Stimulated activated CD4-positive, alpha-beta T cell treated with anti-CD3 and anti-CD28 coated beads, Interleukin-2, amount 100 ng/mL, for 48 hours (primary cell): ENCODE results near the gene CD160.
"Not testable (repeated sequence)": the region's sequence is repeated elsewhere in the genome, so short reads cannot be mapped to it uniquely, and the experiment has no call there.

Experiments
- DNase-seq, 2 donors: peaks; one replicate each; pipeline ENCODE4 v3.0.0-alpha.2; 2020

CD160 gene

GRCh38 chr1:145759721-145760120, 40.4 kb downstream of the CD160 start:
- no peak for DNase-seq

DNA sequence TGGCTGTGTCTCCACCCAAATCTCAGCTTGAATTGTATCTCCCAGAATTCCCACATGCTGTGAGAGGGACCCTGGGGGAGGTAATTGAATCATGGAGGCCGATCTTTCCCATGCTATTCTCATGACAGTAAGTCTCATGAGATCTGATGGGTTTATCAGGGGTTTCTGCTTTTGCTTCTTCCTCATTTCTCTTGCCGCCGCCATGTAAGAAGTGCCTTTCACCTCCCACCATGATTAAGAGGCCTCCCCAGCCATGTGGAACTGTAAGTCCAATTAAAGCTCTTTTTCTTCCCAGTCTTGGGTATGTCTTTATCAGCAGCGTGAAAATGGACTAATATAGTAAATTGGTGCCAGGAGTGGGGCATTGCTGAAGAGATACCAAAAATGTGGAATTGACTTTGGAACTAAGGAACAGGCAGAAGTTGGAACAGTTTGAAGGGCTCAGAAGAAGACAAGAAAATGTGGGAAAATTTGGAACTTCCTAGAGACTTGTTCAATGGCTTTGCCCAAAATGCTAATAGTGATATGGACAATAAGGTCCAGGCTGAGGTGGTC, 41.2 kb downstream of the CD160 start:
- not testable (repeated sequence) for DNase-seq

GRCh38 chr1:145761498-145761897, 42.2 kb downstream of the CD160 start:
- not testable (repeated sequence) for DNase-seq

DNA sequence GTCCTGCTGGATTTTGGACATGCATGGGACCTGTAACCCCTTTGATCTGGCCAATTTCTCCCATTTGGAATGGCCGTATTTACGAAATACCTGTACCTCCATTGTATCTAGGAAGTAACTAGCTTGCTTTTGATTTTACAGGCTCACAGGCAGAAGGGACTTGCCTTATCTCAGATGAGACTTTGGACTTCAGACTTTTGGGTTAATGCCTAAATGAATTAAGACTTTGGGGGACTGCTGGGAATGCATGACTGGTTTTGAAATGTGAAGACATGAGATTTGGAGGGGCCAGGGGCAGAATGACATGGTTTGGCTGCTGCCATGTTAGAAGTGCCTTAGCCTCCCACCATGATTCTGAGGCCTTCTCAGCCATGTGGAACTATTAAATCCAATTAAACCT, 42.7 kb downstream of the CD160 start:
- not testable (repeated sequence) for DNase-seq

DNA sequence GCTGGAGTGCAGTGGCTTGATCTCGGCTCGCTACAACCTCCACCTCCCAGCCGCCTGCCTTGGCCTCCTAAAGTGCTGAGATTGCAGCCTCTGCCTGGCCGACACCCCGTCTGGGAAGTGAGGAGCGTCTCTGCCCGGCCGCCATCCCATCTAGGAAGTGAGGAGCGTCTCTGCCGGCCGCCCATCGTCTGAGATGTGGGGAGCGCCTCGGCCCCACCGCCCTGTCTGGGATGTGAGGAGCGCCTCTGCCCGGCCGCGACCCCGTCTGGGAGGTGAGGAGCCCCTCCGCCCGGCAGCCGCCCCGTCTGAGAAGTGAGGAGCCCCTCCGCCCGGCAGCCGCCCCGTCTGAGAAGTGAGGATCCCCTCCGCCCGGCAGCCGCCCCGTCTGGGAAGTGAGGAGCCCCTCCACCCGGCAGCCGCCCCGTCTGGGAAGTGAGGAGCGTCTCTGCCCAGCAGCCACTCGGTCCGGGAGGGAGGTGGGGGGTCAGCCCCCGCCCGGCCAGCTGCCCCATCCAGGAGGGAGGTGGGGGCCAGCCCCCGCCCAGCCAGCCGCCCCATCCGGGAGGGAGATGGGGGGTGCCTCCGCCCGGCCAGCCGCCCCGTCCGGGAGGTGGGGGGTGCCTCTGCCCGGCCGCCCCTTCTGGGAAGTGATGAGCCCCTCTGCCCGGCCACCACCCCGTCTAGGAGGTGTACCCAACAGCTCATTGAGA, 45.1 kb downstream of the CD160 start:
- not testable (repeated sequence) for DNase-seq

GRCh38 chr1:145765127-145765526, 45.8 kb downstream of the CD160 start:
- DNase-seq: not testable (repeated sequence)

DNA sequence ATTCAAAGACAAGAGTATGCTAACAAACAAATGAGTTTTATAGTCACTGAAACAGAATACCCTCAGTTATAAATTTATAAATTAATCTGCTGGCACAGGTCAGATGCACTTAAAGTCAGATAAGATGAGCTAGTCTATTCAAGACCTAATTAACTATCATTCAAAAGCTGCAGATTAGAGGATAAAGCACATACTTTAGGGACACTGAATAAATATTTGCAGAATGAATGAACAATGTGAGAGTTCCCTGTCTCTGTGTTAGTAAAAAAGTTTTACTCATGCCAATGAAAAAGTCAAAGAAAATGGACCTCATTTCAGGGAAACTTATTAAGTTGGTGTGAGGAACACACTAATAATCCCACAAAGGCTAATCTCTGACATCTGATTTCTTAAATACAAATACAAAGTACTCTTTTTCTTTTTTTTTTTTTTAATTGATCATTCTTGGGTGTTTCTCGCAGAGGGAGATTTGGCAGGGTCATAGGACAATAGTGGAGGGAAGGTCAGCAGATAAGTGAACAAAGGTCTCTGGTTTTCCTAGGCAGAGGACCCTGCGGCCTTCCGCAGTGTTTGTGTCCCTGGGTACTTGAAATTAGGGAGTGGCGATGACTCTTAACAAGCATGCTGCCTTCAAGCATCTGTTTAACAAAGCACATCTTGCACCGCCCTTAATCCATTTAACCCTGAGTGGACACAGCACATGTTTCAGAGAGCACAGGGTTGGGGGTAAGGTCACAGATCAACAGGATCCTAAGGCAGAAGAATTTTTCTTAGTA, 46.5 kb downstream of the CD160 start:
- not testable (repeated sequence) for DNase-seq

DNA sequence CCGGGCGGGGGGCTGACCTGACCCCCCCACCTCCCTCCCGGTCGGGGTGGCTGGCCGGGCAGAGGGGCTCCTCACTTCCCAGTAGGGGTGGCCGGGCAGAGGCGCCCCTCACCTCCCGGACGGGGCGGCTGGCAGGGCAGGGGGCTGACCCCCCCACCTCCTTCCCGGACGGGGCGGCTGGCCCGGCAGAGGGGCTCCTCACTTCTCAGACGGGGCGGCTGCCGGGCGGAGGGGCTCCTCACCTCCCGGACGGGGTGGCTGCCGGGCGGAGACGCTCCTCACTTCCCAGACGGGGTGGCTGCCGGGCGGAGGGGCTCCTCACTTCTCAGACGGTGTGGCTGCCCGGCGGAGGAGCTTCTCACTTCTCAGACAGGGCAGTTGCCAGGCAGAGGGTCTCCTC, 47.6 kb downstream of the CD160 start:
- not testable (repeated sequence) for DNase-seq

DNA sequence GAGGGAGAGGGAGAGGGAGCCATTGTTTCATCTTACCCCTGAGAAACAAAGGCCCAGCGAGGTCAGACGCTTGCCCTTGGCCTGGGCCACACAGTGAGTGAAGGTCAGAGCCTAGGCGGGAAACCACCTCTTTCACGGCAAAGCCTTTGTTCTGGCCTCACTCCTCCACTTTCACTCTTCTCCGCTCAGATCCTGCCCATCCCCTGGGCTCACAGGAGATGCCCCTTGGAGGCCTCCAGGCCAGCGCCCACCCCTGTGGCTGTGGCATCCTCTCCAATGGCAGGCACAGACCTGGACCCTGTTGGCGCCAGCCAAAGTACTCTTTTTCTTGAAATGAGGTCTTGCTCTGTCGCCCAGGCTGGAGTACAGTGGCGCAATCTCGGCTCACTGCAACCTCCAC, 48.7 kb downstream of the CD160 start:
- not testable (repeated sequence) for DNase-seq

GRCh38 chr1:145771056-145771455, 51.8 kb downstream of the CD160 start:
- no peak for DNase-seq

DNA sequence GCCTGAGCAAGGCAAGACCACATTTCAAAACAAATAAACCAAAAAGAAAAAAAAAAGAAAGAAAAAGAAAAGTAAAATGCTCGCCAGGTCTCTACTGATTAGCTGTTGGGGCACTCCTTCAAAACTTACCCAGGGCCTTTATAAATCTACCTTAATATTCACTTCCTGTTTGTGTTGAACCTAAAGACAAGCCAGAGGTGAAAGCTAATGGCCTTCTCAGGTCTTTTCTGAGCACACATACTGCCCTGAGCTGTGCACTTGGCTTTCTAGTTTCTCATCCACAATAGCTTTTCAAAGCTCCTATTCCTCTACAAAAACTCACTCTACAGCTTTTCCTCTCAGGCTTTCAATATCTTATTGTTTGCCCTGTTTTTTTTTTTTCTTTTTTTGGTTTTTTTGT, 54.1 kb downstream of the CD160 start:
- DNase-seq: no peak

DNA sequence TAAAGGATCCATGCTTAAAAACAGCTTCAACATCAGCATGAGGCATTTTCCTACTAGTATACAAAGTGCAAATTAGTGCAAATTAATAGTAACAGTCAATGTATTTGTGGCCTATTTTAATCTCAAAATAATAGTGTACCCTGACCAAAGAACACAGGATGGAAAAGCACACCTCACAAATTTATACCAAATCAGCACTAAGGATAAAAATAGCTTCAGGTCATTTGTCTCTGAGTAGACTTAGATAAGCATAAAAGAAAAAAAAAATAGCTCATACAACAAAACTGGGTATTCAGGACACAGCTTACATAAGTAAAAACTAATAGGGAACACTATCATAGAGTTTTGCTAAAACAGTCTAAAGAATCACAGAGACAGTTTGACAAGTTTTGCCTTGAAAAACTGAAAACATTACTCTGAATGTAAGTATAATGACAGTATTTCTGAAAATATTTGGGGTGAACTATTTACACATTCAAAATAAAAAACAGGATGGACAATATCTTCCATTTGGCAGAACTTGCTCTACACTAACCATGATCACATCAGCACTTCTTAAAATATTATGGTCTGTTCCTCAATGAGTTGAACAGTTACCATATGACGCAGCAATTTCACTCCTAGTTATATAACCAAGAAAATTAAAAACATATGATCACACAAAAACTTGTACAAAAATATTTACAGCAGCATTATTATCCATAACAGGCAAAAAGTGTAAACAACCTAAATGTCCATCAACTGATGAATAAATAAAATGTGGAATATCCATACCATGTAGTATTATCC, 58.3 kb downstream of the CD160 start:
- no peak for DNase-seq

- no peak for DNase-seq
Measured at GRCh38 chr1:145778146-145778540, 58.8 kb downstream of the CD160 start.

GRCh38 chr1:145782272-145783099, 63.2 kb downstream of the CD160 start:
- DNase-seq: no peak

- DNase-seq: no peak
Measured at GRCh38 chr1:145784409-145784808, 65.1 kb downstream of the CD160 start.

DNA sequence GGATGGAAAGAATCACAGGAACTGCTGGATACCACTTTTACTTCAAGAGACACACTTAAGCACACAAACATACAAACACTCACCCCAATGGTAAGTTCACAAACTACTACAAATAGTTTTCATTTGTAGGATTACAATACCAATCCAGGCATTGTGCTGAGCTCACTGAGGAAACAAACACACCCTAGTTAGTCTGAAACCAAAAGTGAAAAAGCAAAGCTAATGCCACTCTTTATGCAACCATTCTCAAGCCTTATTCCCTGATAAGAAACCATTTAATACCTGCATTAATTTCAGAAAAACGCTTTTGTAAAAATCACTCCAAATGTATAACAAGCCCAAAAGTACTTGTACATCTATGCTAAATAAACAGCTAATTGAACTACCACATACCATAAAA, 66.2 kb downstream of the CD160 start:
- DNase-seq: no peak

DNA sequence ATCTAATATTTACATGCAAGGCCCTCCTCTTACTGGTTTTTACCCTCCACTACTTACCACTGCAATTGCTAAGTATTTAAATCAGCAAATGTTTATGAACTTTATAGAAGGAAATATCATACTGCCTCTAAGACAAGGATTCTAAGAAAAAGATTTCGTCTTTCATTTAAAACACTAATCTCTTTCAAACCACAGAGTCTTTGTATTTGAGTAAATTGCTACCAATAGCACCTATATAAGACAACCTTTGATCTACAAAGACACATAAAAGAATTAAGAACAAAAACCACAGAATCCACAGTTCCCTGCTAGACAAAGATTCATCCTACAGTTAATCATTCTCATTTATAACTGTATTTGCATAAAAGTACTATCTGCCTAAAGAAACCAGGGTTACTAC, 67.0 kb downstream of the CD160 start:
- no peak for DNase-seq

GRCh38 chr1:145788580-145788979, 69.3 kb downstream of the CD160 start:
- no peak for DNase-seq
